GM12801 (cell line): Measurements from ENCODE around the gene LY6G6D.

ENCODE experiments used
- CTCF ChIP-seq: IDR thresholded peaks from one replicate; pipeline ENCODE4 v1.5.1; 2011; ENCODE audit warnings: control low read depth; ENCODE audit not compliant: insufficient read length; ENCODE audit errors: extremely low read depth

The LY6G6D gene

DNA sequence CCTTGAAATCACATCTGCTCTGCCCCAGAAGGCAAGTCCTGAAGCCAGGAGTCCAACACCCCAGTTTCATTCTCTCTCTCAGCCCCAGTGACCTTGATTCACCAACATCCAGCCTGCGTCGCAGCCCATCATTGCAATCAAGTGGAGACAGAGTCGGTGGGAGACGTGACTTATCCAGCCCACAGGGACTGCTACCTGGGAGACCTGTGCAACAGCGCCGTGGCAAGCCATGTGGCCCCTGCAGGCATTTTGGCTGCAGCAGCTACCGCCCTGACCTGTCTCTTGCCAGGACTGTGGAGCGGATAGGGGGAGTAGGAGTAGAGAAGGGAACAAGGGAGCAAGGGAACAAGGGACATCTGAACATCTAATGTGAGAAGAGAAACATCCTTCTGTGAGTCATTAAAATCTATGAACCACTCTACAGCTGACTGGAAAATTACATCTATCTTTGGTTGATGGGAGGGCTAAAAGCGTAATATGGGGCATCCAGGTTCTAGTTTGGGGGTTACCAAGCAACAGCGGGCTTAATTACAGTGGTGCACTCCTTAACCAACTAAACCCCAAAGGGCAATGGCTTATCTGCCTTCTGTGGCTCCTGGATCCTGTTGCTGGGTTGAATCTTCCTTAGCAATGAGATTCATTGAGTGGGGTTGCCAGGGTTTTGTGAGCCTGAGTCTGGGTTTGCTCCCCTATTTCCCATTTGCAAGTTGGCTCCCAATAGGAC lies 2.5 kb downstream of the LY6G6D start:
- TF ChIP-seq CTCF, result no peak

- TF ChIP-seq CTCF, result no peak
Measured at GRCh38 chr6:31718265-31718664, 3.1 kb downstream of the LY6G6D start.

DNA sequence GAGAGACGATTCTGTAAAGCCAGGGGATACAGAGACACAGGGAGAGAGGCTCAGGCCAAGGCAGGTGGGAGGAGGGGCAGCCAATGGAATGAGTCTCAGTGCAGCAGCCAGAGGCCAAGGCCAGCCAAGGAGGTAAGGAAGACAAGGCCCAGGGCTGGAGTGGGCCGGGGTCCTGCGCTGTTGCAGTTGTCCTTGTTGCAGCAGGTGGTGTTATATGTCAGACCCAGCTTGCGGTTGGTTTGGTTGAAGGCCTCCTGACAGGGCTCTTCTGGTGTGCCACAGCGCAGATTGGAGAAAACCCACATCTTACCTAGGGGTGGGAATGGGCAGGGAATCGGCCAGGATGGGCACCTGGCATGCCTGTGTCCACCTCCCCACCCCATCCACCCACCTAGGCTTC lies 3.9 kb downstream of the LY6G6D start:
- no peak for TF ChIP-seq CTCF

DNA sequence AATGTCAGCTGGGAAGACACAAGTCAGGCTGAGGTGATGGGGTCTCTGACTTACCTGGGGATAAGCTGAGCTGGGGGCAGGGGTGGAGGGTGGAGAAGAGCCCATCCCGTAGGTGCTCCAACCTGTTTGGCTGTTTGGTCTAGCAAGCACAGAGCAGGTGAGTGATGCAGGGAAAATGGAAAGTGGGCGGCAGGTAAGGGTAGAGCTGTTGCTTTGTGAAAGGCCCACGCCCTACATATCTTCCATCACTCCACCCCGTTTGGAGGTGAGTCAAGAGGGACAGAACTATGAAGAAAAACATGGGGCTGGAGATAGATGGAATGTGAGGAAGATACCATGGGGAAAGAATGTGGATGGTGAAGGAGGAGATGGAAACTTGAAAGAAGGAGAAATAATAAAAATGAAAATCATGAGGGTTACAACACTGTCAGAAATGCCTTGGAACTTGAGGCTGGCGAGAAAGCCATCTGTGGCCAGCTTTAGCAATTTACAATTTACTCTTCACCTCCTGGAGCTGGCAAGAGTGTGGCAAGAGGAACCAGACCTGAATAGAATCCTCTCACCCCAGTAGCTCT lies 5.1 kb downstream of the LY6G6D start:
- TF ChIP-seq CTCF, result no peak

- no peak for TF ChIP-seq CTCF
Measured at GRCh38 chr6:31721351-31722020, 6.3 kb downstream of the LY6G6D start, which contains the start of gene LY6G6C. TSS of gene LY6G6C (minus strand) at chr6:31721746. CDS start at chr6:31721679, 67 bp downstream.

DNA sequence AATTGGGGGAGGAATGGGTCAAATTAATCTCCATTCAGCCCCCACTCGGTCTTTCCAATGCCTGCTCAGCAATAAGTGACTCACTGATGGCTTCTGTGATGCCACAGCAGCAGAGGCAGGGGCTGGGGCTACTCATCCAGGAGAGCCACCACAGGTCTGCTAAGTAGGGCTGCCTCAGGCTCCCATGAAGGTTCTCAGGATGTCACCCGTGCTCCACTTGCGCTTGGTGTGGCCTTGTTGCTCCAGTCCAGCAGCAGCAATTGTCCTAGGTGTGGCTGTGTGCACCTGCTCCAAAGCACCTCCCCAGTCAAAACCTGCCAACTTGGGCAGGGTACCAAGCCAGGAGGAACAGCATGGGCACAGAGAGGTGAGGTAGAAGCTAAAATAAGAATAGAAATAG lies 7.0 kb downstream of the LY6G6D start:
- TF ChIP-seq CTCF, result no peak

GRCh38 chr6:31723245-31723979 lies 8.3 kb downstream of the LY6G6D start, which contains the start of gene MPIG6B:
TSS of gene MPIG6B (plus strand) at chr6:31723373. CDS start at chr6:31723384, 11 bp downstream.
- no peak for TF ChIP-seq CTCF
